ENCODE measurements around the gene RRP1B.

DNA sequence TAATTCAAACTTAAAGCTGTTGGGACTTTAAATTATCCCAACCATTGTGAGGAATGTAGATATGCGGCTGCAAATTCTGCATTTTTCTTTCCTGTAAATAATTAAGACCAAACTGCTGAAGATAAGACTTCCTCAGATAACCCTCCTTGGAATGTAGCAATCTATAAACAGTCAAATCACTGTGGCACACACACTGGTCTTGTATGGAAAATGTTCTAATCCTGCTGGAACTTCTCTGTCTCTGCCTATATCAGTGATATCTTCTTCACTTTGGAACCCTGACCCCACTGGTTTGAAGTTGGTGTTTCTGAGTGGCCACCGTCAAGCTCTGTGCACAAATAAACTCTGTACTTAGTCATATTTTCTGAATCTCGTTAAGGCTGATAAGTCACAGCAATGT, 33.0 kb upstream of the RRP1B start:
- no peak for TF ChIP-seq POLR2AphosphoS5 (IDR thresholded peaks at IDR 0.05; ENCODE audit: low read depth, low read length)
- TF ChIP-seq SIN3A (IDR thresholded peaks at IDR 0.05; ENCODE audit: borderline replicate concordance, insufficient read depth, low read length), result no peak
- TF ChIP-seq, protein P1, sequence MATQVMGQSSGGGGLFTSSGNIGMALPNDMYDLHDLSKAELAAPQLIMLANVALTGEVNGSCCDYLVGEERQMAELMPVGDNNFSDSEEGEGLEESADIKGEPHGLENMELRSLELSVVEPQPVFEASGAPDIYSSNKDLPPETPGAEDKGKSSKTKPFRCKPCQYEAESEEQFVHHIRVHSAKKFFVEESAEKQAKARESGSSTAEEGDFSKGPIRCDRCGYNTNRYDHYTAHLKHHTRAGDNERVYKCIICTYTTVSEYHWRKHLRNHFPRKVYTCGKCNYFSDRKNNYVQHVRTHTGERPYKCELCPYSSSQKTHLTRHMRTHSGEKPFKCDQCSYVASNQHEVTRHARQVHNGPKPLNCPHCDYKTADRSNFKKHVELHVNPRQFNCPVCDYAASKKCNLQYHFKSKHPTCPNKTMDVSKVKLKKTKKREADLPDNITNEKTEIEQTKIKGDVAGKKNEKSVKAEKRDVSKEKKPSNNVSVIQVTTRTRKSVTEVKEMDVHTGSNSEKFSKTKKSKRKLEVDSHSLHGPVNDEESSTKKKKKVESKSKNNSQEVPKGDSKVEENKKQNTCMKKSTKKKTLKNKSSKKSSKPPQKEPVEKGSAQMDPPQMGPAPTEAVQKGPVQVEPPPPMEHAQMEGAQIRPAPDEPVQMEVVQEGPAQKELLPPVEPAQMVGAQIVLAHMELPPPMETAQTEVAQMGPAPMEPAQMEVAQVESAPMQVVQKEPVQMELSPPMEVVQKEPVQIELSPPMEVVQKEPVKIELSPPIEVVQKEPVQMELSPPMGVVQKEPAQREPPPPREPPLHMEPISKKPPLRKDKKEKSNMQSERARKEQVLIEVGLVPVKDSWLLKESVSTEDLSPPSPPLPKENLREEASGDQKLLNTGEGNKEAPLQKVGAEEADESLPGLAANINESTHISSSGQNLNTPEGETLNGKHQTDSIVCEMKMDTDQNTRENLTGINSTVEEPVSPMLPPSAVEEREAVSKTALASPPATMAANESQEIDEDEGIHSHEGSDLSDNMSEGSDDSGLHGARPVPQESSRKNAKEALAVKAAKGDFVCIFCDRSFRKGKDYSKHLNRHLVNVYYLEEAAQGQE (IDR thresholded peaks at IDR 0.05; ENCODE audit: insufficient read depth in 1 of 2, low read depth in 2 of 2, low read length in 2 of 2), result no peak
- no peak for TF ChIP-seq TAF1 (IDR thresholded peaks at IDR 0.05; ENCODE audit: borderline replicate concordance, insufficient read depth, low read length)

All from PFSK-1 (cell line).